Testis (tissue), 3 donors: Measurements from ENCODE around the gene PHF13. TPM values are rescaled to one million over a fixed set of nuclear protein-coding genes. Genes with fewer than 3 reads are reported as not detected.
"Not testable (repeated sequence)": the region's sequence is repeated elsewhere in the genome, so short reads cannot be mapped to it uniquely, and the experiment has no call there.

ENCODE experiments used
- DNase-seq: peaks from one replicate; pipeline ENCODE4 v3.0.0-alpha.2; 2019
- H3K27ac ChIP-seq, 2 donors: fragments of 200-600 bp; sonication (generic); one replicate each; pipeline ENCODE4 v1.5.1; 2019
- H3K27me3 ChIP-seq: fragments of 200-600 bp; sonication (generic); one replicate; pipeline ENCODE4 v1.5.1; 2019
- H3K36me3 ChIP-seq: fragments of 200-600 bp; sonication (generic); one replicate; pipeline ENCODE4 v1.5.1; 2017; ENCODE audit warnings: low read depth; ENCODE audit errors: missing control alignments
- H3K4me1 ChIP-seq: fragments of 200-600 bp; sonication (generic); one replicate; pipeline ENCODE4 v1.5.1; 2019
- H3K4me3 ChIP-seq, 2 donors: fragments of 200-600 bp; sonication (generic); one replicate each; pipeline ENCODE4 v1.5.1; 2017 to 2019
- H3K9me3 ChIP-seq: fragments of 200-600 bp; sonication (generic); one replicate; pipeline ENCODE4 v1.5.1; 2017
- CTCF ChIP-seq, 3 experiments: fragments of 450-650 bp in 2 of 3; fragments of 200-600 bp in 1 of 3; sonication (generic) in 1 of 3; IDR thresholded peaks; one replicate each; pipeline ENCODE4 v1.5.1; 2016 to 2019; ENCODE audit warnings: antibody characterized with exemption in 3 of 3, mild to moderate bottlenecking in 2 of 3, moderate library complexity in 1 of 3
- POLR2A ChIP-seq: fragments of 450-650 bp; IDR thresholded peaks from one replicate; pipeline ENCODE4 v1.6.1; 2017; ENCODE audit warnings: antibody characterized with exemption, mild to moderate bottlenecking, moderate library complexity
- WGBS, 2 donors: methylation state at CpG; one replicate each; pipeline ENCODE4 v1.1.5; 2018; 5-methylcytosine and 5-hydroxymethylcytosine counted together
- intact Hi-C: fragments of 100-400 bp; cut with DNase I; formaldehyde crosslinking; loops from one replicate; pipeline ENCODE4 v1.15.1; 2023; ENCODE audit warnings: low total_unique reads
- polyA plus RNA-seq: library from polyadenylated mRNA; stranded (reverse); fragments of 350-450 nt; fragmentation: Illumina TruSeq; extraction: RNeasy Lipid Tissue Mini Kit (QIAGEN cat#74804); gene quantifications from one replicate; pipeline ENCODE4 v1.2.3, GENCODE V29; 2014; ENCODE audit warnings: low read depth, low replicate concordance; ENCODE audit not compliant: insufficient read depth
- total RNA-seq, 2 donors: library from RNA; depleted of rRNA; stranded (reverse); fragments of >200 nt; gene quantifications; one replicate each; pipeline ENCODE4 v1.2.3, GENCODE V29; 2016

The PHF13 gene
- total and polyA plus RNA-seq, 3 donors from 2014 or later, result 70.8 to 94.3 (median 88.1) TPM

- Histone ChIP-seq H3K4me3 (peak overlapping the region in 1 of 2 donors; percentile 96), H3K27ac (no peak overlapping the region), H3K9me3 (no peaks in the 10 kb centered on the region), H3K27me3 (no peaks in the 10 kb centered on the region), H3K36me3 (no peaks in the 10 kb centered on the region), H3K4me1 (peaks cover 41% of the 10 kb centered on the region)
- DNase-seq, result no peak
- intact Hi-C loops, result no loop called here
- no peak for TF ChIP-seq POLR2A
- no peak for TF ChIP-seq CTCF (IDR thresholded peaks at IDR 0.05)
- WGBS, 2 donors, result 83 to 86% methylated on average over 12 to 31 of the region's 31 CpGs
These were observed 14.2 kb upstream of the PHF13 start for GRCh38 chr1:6599141-6599975.

- DNase-seq, H3K36me3 ChIP-seq, intact Hi-C loops, H3K27me3 ChIP-seq, H3K9me3 ChIP-seq: not testable (repeated sequence)
- peaks cover 48% of the 10 kb centered on the region for H3K4me1 ChIP-seq
- 59 to 61% methylated on average over 8 of the region's 8 CpGs for WGBS, 2 donors
- peak overlapping the region; percentile 96 for H3K4me3 ChIP-seq
- peak overlapping the region; percentile 97 to 99 for H3K27ac ChIP-seq
These were observed 13.5 kb upstream of the PHF13 start for GRCh38 chr1:6599991-6600390.

DNA sequence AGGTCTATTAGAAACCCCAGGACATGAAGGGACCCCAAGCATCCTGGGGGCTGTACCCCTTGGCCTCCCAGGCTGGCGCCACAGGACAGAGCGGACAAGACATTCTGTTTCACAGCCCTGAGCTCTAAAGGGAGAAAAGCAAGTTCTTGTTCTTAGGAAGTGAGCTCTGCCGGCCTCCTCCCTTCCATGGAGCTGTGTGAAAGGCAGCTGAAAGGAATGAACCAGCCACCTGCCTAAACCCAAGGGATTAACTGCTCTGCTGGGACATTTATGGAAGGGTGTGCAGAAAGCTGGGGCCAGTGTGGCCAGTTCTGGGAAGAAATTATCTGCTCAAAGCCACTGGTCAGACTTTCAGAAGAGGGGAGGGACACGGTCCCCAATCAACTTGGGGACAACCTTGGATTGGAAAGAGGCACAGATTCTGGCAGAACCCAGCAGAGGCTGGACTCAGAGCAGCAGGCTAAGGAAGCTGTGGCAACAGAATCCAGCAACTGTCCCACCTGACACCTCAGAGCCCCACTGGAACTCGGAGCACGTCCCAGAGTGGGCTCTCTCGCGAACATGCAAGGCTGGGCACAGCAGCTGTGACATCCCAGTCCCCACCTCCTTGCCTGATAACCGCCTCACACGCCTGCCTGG, 13.0 kb upstream of the PHF13 start:
- no peaks in the 10 kb centered on the region for H3K27me3 ChIP-seq
- H3K36me3 ChIP-seq, result no peaks in the 10 kb centered on the region
- H3K4me1 ChIP-seq, result peaks cover 49% of the 10 kb centered on the region
- peak overlapping the region; percentile 96 for H3K4me3 ChIP-seq
- H3K27ac ChIP-seq, result peak overlapping the region; percentile 97 to 99
- WGBS, 2 donors, result 18 to 39% methylated on average over 3 to 10 of the region's 10 CpGs
- TF ChIP-seq CTCF (IDR thresholded peaks at IDR 0.05) (no peak), POLR2A (no peak)
- intact Hi-C loops, result no loop called here
- H3K9me3 ChIP-seq, result no peaks in the 10 kb centered on the region
- DNase-seq, result no peak

GRCh38 chr1:6601049-6601922, 12.2 kb upstream of the PHF13 start:
- Histone ChIP-seq H3K4me3 (peak overlapping the region; percentile 96), H3K9me3 (no peaks in the 10 kb centered on the region), H3K27ac (peak overlapping the region; percentile 97 to 99), H3K36me3 (no peaks in the 10 kb centered on the region), H3K27me3 (no peaks in the 10 kb centered on the region), H3K4me1 (peaks cover 49% of the 10 kb centered on the region)
- intact Hi-C loops, result no loop called here
- 0% methylated on average over 20 to 21 of the region's 40 CpGs for WGBS, 2 donors
- peak; percentile 90 for DNase-seq
- no peak for TF ChIP-seq CTCF (IDR thresholded peaks at IDR 0.05)
- peak; percentile 27 for TF ChIP-seq POLR2A
